Choroid plexus epithelial cell (primary cell): ENCODE results near the gene FAM120AOS.
A peak's percentile ranks its signal among the peaks of the same experiment; 100 is the strongest.

ENCODE experiments used
- DNase-seq: peaks from one replicate; pipeline ENCODE4 v3.0.0-alpha.2; 2010; ENCODE audit warnings: low read depth
- H3K4me3 ChIP-seq: 2 replicates; pipeline ENCODE4 v1.5.1; 2011; ENCODE audit warnings: low read depth, mild to moderate bottlenecking, control low read depth, low read length, moderate library complexity
- CTCF ChIP-seq: conservative IDR thresholded peaks from 2 replicates; pipeline ENCODE4 v1.5.1; 2011; ENCODE audit warnings: low read depth, mild to moderate bottlenecking, control low read depth, inconsistent platforms, low read length, moderate library complexity

FAM120AOS gene

GRCh38 chr9:93453047-93453914 lies at the start of gene FAM120AOS:
Gene FAM120AOS (minus strand): TSS chr9:93453581. CDS start chr9:93452709, 872 bp downstream.
- peak; percentile 96 for DNase-seq
- no peak for TF ChIP-seq CTCF
- H3K4me3 ChIP-seq, result peak within 1 kb of the TSS; percentile 88

GRCh38 chr9:93501406-93501805 lies 48.0 kb upstream of the FAM120AOS start:
- peak; percentile 39 for DNase-seq
- no peak for TF ChIP-seq CTCF
- H3K4me3 ChIP-seq, result peak overlapping the region; percentile 37

- no peak for TF ChIP-seq CTCF
- DNase-seq, result no peak
- H3K4me3 ChIP-seq, result no peak overlapping the region
These were observed 47.4 kb upstream of the FAM120AOS start for GRCh38 chr9:93500571-93501298.

- TF ChIP-seq CTCF, result no peak
- no peak overlapping the region for H3K4me3 ChIP-seq
- no peak for DNase-seq
These were observed 42.9 kb upstream of the FAM120AOS start for GRCh38 chr9:93496285-93496684.

- no peak for DNase-seq
- H3K4me3 ChIP-seq, result no peak overlapping the region
- TF ChIP-seq CTCF, result no peak
These were observed 40.6 kb upstream of the FAM120AOS start for GRCh38 chr9:93493949-93494348.

- no peak for TF ChIP-seq CTCF
- DNase-seq, result no peak
These were observed 38.9 kb upstream of the FAM120AOS start for GRCh38 chr9:93492327-93492726.

More at GRCh38 chr9:93492327-93492726, 38.9 kb upstream of the FAM120AOS start:
- H3K4me3 ChIP-seq, result no peak overlapping the region
